ENCODE results near the gene GLB1L. TPM values are rescaled to one million over a fixed set of nuclear protein-coding genes. Genes with fewer than 3 reads are reported as not detected.

The GLB1L gene
- total RNA-seq, result 5.8 and 12.7 TPM in 2 replicates

GRCh38 chr2:219245148-219245898 is at the start of gene GLB1L, which contains the start of gene STK16:
Gene GLB1L, minus strand, starts transcription at chr2:219245444. Its CDS starts 1,871 bp downstream, at chr2:219243573.
Gene STK16, plus strand, starts transcription at chr2:219245479. Its CDS starts 521 bp downstream, at chr2:219246000.

GRCh38 chr2:219279151-219279915 is 34.1 kb upstream of the GLB1L start, which contains the start of gene DNAJB2:
Gene DNAJB2, plus strand, starts transcription at chr2:219279366. Its CDS starts 468 bp downstream, at chr2:219279834.

GRCh38 chr2:219253753-219254589 is 8.7 kb upstream of the GLB1L start, which contains the start of gene TUBA4A:
Gene TUBA4A, minus strand, starts transcription at chr2:219253918. Its CDS starts 60 bp downstream, at chr2:219253858.

GRCh38 chr2:219252900-219253752 is 7.9 kb upstream of the GLB1L start, which contains the start of gene TUBA4B:
Gene TUBA4B, plus strand, starts transcription at chr2:219253243. Its CDS starts 165 bp downstream, at chr2:219253408.

GRCh38 chr2:219229305-219230058 is 15.8 kb downstream of the GLB1L start, which contains the start of the genes ANKZF1 and ATG9A:
Gene ANKZF1, plus strand, starts transcription at chr2:219229806. Its CDS starts 452 bp downstream, at chr2:219230258.
Gene ATG9A, minus strand, starts transcription at chr2:219229636. Its CDS starts 1,612 bp downstream, at chr2:219228024.

GRCh38 chr2:219218732-219219701 is 26.2 kb downstream of the GLB1L start, which contains the start of gene ABCB6:
Gene ABCB6, minus strand, starts transcription at chr2:219218958. Its CDS starts 285 bp downstream, at chr2:219218673.

GRCh38 chr2:219206328-219207133 is 38.7 kb downstream of the GLB1L start, which contains the start of gene ZFAND2B:
Gene ZFAND2B, plus strand, starts transcription at chr2:219206782. Its CDS starts 206 bp downstream, at chr2:219206988.

Other genes with a start within 250 kb of the GLB1L start
- gene CFAP65, start 203.9 kb downstream of the GLB1L start, total RNA-seq, result not detected in 2 replicates
- not detected in 2 replicates for gene IHH, start 184.5 kb downstream of the GLB1L start, total RNA-seq
- gene NHEJ1, start 84.6 kb downstream of the GLB1L start, total RNA-seq, result 15.0 and 16.1 TPM in 2 replicates
- 0.58 and 1.7 TPM in 2 replicates for gene SLC23A3, start 75.4 kb downstream of the GLB1L start, total RNA-seq
- 16.3 and 25.7 TPM in 2 replicates for gene CNPPD1, start 68.5 kb downstream of the GLB1L start, total RNA-seq
- 70.2 and 91.9 TPM in 2 replicates for gene RETREG2, start 67.2 kb downstream of the GLB1L start, total RNA-seq
- gene ZFAND2B, start 38.7 kb downstream of the GLB1L start, total RNA-seq, result 20.6 and 23.4 TPM in 2 replicates
- 57.9 and 62.9 TPM in 2 replicates for gene ABCB6, start 26.5 kb downstream of the GLB1L start, total RNA-seq
- gene ATG9A, start 15.8 kb downstream of the GLB1L start, total RNA-seq, result 36.4 and 39.9 TPM in 2 replicates
- gene ANKZF1, start 15.6 kb downstream of the GLB1L start, total RNA-seq, result 23.0 and 57.8 TPM in 2 replicates
- 14.0 and 26.2 TPM in 2 replicates for gene STK16, start within 50 bp of the GLB1L start, total RNA-seq
- not detected in 2 replicates for gene TUBA4B, start 7.8 kb upstream of the GLB1L start, total RNA-seq
- gene TUBA4A, start 8.5 kb upstream of the GLB1L start, total RNA-seq, result 30.2 and 38.0 TPM in 2 replicates
- 21.7 and 47.6 TPM in 2 replicates for gene DNAJB2, start 33.9 kb upstream of the GLB1L start, total RNA-seq
- gene PTPRN, start 64.0 kb upstream of the GLB1L start, total RNA-seq, result 2.1 and 12.7 TPM in 2 replicates
- gene RESP18, start 87.3 kb upstream of the GLB1L start, total RNA-seq, result not detected in 2 replicates
- 50.0 and 61.2 TPM in 2 replicates for gene DNPEP, start 142.5 kb upstream of the GLB1L start, total RNA-seq
- gene DES, start 172.9 kb upstream of the GLB1L start, total RNA-seq, result 0.77 and 1.7 TPM in 2 replicates
- gene SPEG, start 189.4 kb upstream of the GLB1L start, total RNA-seq, result 7.9 and 13.0 TPM in 2 replicates

All from regular cardiac myocyte (primary cell).